ENCODE results near the gene SMAD5.

Gene SMAD5

GRCh38 chr5:136090319-136090718 lies 42.3 kb upstream of the SMAD5 start:
- Histone ChIP-seq H3K27ac (no peak overlapping the region), H3K9me3 (no peaks in the 10 kb centered on the region), H3K27me3 (no peaks in the 10 kb centered on the region), H3K36me3 (no peaks in the 10 kb centered on the region), H3K4me3 (no peak overlapping the region), H3K4me1 (peaks cover 0 to 10% (median 4%) of the 10 kb centered on the region in 4 donors)
- DNase-seq: no peak
- no peak for TF ChIP-seq CTCF (IDR thresholded peaks at IDR 0.05)
- intact Hi-C loops (cut with DNase I; ENCODE audit: low total_unique reads): no loop called here

GRCh38 chr5:136094189-136094912 lies 38.3 kb upstream of the SMAD5 start:
- Histone ChIP-seq H3K27ac (no peak overlapping the region), H3K27me3 (peaks cover 0 to 5% of the 10 kb centered on the region in 2 donors), H3K9me3 (no peaks in the 10 kb centered on the region), H3K4me1 (no peaks in the 10 kb centered on the region), H3K4me3 (no peak overlapping the region), H3K36me3 (no peaks in the 10 kb centered on the region)
- intact Hi-C loops (cut with DNase I; ENCODE audit: low total_unique reads): no loop called here
- DNase-seq: no peak
- no peak for TF ChIP-seq CTCF (IDR thresholded peaks at IDR 0.05)

- Histone ChIP-seq H3K36me3 (no peaks in the 10 kb centered on the region), H3K27ac (no peak overlapping the region), H3K9me3 (no peaks in the 10 kb centered on the region), H3K4me1 (no peaks in the 10 kb centered on the region), H3K4me3 (no peak overlapping the region), H3K27me3 (peaks cover 0 to 5% of the 10 kb centered on the region in 2 donors)
- intact Hi-C loops (cut with DNase I; ENCODE audit: low total_unique reads): no loop called here
- TF ChIP-seq CTCF (IDR thresholded peaks at IDR 0.05): no peak
- DNase-seq: no peak
Observed at GRCh38 chr5:136094913-136095641, 37.6 kb upstream of the SMAD5 start.

- Histone ChIP-seq H3K27me3 (peaks cover 0 to 5% of the 10 kb centered on the region in 2 donors), H3K27ac (no peak overlapping the region), H3K36me3 (no peaks in the 10 kb centered on the region), H3K9me3 (no peaks in the 10 kb centered on the region), H3K4me3 (no peak overlapping the region), H3K4me1 (no peaks in the 10 kb centered on the region)
- DNase-seq: no peak
- TF ChIP-seq CTCF (IDR thresholded peaks at IDR 0.05): no peak
- intact Hi-C loops (cut with DNase I; ENCODE audit: low total_unique reads): no loop called here
Observed at GRCh38 chr5:136098176-136098575, 34.5 kb upstream of the SMAD5 start.

- intact Hi-C loops (cut with DNase I; ENCODE audit: low total_unique reads): no loop called here
- DNase-seq: no peak
- peaks cover 0 to 5% of the 10 kb centered on the region in 2 donors for H3K27me3 ChIP-seq
- H3K9me3 ChIP-seq: no peaks in the 10 kb centered on the region
- H3K27ac ChIP-seq: no peak overlapping the region
- H3K4me1 ChIP-seq: no peaks in the 10 kb centered on the region
- no peak for TF ChIP-seq CTCF (IDR thresholded peaks at IDR 0.05)
- H3K36me3 ChIP-seq: no peaks in the 10 kb centered on the region
- no peak overlapping the region for H3K4me3 ChIP-seq
Observed at GRCh38 chr5:136099870-136100269, 32.8 kb upstream of the SMAD5 start.

Data from tibial artery (tissue), 4 donors.